ENCODE measurements around the gene SLC25A12.
"Not testable (repeated sequence)": the region's sequence is repeated elsewhere in the genome, so short reads cannot be mapped to it uniquely, and the experiment has no call there.

Gene SLC25A12

DNA sequence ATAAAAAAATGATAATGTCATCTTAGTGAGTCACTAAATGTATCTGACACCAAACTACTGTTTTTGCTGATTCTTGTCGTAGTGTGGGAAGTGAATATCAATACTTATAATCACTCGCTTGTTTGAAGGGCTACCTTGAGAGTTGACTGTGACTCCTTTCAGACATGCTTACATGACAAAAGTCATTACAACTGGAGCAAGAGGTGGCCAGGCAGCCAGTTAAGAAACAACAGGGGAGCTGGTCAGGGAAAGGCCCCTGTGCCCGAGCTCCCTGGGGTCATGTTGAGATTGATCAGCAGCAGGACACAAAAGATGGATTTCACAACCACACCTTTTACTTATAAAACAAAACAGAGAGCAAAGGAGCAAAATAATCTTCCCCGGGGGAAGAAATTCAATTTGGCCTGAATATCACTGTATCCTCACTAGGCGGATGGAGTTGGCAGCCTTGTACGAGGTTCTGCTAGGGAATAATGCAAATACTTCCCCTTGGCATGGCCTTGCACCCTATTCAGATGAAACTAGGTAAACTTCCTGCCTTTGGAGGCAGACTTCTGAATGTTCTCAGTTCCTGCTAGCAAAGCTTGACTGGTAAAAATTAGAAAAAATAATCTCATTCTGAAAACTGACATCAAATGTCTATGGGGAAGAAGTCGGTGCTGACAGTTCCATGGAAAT, 105.6 kb downstream of the SLC25A12 start:
- no peak for DNase-seq

DNA sequence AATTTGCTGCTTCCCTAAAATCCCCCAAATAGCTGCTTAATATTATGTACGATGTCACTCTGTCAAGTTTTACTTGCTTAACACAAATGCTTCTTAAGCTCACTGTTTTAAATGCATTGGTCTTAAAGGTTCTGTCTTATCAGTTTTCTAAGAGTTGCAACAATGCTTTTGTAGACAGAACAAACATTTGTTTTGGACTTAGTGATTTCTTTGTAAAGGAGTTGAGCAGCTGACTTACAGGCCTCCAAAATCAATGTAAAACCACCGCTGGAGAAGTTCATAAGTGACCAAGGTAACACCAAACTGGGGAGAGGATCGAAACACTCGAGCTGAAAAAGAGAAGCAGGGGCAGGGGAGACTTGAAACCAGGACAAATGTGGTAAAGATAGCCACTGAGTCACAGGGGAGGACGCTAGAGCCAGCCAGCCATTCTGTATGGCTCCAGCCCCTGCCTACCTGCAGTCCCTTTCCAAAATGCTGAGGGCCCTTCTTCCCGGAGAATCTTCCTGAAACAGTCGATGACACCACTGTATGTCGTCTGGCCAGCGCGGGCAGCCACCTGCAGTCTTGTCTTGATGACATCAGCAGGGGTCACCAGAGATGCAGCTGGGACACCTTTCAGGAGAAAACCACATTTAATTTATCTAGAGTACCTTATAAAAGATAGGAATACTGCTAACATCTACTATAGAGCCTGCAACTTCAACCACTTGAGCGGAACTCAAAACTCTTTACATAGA, 106.5 kb downstream of the SLC25A12 start:
- no peak for DNase-seq

DNA sequence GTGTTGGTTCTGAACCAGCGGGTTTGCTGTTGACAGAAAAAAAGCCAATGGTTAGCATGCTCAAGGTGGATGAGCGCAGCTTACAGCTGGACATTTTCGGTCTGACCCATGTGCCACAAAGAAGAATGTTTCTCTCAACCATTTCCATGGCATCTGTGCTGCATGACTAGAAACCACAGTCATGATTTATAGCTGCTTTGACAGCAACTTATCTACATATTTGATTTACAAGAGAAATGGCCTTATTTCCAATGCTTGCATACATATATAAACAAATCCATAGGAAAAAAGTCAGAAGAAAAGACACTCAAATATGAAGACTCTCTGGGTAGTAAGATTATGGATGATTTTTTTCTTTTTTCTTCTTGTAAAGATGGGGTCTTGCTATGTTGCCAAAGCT, 108.6 kb downstream of the SLC25A12 start:
- no peak for DNase-seq

DNA sequence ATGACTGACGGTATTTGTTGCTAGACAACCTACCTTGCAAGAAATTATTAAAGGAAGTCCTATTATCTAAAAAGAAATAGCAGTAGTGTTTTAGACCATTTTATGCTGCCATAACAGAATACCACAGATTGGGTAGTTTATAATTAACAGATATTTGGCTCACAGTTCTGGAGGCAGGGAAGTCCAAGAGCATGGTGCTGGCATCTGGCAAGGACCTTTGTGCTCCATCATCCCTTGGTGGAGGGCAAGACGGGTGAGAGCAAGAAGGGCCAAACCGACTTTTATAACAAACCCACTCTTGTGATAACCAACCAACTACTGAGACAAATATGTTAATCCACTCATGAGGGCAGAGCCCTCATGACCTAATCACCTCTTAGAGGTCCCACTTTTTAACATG, 115.5 kb downstream of the SLC25A12 start:
- no peak for DNase-seq

DNA sequence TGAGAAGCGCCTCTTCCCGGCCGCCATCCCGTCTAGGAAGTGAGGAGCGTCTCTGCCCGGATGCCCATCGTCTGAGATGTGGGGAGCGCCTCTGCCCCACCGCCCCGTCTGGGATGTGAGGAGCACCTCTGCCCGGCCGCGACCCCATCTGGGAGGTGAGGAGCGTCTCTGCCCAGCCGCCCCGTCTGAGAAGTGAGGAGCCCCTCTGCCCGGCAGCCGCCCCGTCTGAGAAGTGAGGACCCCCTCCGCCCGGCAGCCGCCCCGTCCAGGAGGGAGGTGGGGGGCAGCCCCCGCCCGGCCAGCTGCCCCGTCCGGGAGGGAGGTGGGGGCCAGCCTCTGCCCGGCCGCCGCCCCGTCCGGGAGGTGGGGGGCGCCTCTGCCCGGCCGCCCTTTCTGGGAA, 119.5 kb downstream of the SLC25A12 start:
- not testable (repeated sequence) for DNase-seq

DNA sequence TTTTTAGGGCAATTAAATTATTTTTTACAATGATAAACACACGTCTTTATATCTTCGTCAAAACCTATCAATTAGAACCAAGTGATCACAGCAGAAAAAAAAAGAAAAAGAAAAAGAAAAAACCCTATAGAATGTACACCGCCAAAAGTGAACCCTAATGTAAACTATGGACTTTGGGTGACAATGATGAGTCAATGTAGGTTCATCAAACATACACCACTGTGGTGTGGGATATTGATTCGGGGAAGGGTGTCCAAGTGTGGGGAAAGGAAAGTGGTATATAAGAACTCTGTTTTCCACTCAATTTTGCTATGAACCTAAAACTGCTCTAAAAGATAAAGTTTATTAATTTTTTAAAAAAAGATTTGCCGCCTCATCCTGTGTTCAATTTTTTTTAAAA, 121.7 kb downstream of the SLC25A12 start:
- no peak for DNase-seq

DNA sequence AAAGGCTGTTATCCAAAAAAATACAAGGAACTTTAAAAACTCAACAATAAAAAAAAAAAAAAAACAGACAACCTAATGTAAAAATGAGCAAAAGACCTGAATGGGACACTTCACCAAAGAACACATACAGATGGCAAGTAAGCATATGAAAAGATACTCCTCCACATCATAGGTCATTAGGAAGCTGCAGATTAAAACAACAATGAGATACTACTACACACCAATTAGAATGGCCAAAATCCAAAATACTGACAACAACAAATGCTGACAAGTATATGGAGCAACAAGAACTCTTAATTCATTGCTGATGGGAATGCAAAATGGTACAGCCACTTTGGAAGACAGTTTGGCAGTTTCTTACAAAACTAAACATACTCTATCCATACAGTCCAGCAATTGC, 122.6 kb downstream of the SLC25A12 start:
- DNase-seq = no peak

DNA sequence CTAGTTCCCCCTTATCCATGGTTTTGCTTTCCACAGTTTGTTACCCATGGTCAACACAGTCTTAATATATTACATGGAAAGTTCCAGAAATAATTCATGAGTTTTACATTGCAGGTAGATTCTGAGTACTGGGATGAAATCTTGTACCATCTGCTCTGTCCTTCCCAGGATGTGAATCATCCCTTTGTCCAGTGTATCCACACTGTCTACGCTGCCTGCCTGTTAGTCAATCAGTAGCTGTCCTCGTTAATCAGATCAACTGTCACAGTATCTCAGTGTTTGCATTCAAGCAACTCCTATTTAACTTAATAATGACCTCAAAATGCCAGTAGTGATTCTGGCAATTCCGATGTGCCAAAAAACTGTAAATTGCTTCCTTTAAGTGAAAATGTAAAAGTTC, 130.4 kb downstream of the SLC25A12 start:
- DNase-seq = no peak

DNA sequence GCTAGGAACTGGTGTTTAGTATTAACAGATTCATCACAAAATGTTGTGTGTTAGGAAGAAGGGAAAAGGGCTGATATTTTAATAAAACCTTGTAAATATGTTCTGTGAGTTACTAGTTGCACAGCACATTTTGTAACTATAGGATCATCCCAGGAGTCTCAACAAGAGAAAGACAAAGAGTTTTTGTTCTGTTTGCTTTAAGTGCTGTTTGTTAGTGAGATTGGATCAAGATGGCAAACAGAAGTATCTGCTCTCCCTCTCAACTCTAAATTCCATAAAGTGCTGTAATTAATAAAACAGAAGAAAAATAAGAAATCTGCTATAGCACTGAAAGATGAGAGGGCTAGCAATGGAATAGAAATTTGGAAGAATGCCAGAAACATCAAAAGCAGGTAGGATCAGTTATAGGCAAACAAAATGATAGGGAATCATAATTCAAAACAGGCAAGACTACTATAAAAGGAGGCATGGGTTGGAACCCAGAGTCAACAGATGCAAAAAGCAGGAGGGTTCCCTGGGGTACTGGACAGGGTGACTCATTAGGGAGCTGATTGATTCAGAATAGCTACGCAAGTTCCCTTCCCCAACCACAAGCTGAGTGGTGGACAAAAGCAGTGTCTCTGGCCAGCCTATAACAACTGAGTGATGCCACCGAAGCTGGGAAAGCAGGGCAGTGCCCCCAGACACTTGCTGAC, 131.0 kb downstream of the SLC25A12 start:
- DNase-seq = peak; percentile 58

DNA sequence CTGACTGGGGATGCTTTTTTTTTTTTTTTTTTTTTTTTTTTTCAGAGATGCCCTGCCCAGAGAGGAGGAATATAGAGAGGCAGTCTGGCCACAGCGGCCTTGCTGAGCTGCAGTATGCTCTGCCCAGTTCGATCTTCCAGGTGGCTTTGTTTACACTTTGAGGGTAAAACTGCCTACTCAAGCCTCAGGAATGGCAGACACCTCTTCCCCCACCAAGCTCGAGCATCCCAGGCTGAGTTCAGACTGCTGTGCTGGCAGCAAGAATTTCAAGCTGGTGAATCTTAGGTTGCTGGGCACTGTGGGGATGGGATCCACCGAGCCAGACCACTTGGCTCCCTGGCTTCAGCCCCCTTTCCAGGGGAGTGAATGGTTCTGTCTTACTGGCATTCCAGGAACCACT, 132.9 kb downstream of the SLC25A12 start:
- DNase-seq = not testable (repeated sequence)

DNA sequence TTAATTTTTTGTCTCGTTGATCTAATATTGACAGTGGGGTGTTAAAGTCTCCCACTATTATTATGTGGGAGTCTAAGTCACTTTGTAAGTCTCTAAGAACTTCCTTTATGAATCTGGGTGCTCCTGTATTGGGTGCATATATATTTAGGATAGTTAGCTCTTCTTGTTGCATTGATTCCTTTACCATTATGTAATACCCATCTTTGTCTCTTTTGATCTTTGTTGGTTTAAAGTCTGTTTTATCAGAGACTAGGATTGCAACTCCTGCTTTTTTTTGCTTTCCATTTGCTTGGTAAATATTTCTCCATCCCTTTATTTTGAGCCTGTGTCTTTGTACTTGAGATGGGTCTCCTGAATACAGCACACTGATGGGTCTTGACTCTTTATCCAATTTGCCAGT, 135.3 kb downstream of the SLC25A12 start:
- not testable (repeated sequence) for DNase-seq

DNA sequence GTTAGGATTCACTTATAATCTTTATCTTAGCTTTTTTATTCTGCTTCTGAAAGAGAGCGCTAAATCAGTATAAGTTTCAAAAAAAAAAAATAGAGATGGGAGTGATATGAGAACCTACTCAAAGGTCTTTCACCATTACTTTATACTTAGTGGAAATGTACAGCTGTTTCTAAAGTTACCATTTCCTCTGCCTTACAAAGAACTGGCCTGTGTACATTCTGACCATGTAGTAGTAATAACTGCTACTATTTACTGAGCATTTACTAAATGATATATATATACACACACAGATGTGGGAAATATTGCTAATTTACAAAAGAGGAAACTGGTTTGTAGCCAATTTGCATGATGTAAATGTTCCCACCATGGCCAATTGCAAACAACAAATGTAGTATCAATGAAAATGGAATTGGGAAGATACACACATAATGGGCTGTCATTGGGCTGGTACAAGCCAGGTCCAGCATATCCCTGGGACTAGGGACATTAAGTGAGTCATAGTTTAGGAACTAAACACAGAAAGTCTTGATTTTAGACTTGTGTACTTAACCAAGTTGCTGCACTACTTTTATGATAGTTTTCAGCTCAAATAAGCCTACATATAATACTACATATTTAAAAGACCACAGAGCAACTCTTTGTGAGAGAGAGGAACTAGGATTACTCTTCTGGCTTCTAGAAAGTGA, 139.6 kb downstream of the SLC25A12 start:
- no peak for DNase-seq

DNA sequence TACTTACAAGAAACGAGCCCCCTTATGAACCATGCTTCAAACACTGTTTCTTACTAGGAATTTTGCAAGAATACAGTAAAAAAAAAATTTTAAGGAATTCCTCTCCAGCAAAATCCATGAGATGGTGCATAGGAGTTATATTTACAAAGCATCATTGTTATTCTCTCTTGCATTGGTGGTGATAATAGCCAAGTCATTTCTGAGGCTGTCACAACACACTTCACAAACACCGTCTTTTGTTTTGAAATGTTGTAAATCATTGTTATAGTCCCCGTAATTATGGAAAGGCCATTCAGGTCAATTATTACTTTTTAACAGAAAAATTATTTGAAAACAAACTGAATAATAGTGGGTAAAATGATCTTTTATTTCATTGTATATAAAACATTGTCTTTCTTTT, 146.7 kb downstream of the SLC25A12 start:
- DNase-seq = no peak

DNA sequence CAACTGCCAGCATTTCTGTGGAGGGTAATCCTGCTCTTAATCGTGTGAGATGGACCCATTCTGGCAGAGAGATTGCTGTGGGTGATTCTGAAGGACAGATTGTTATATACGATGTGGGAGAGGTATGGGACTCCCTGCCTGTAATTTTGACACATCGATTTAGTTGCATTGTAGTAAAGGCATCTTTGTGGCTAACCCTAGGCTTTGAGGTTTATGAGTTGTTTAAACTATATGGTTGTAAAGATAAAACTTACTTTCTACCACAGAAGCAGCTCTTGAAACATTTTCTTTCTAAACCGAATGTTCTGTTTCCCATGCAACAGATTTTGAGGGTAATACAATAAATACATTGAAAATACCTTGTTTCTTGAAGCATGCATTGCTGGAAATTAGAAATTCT, 148.2 kb downstream of the SLC25A12 start:
- no peak for DNase-seq

DNA sequence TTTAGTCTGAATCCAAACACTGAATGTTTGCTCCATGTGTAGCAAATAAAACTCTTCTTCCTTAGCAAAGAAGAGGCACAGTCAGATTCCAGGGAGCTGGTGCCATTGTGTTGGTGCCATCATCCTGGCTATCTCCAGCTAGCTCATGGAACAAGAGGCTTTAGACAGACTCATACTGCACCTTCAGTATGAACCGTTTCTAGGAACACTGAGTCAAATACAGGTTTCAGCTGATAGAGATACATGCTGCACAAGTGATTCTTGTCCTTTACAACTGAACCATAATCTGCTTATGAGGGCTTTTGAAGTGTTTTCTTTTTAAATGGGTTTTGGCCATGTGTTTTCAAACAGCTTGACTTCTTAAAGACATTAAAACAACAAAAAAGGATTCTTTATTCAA, 148.9 kb downstream of the SLC25A12 start:
- no peak for DNase-seq

DNA sequence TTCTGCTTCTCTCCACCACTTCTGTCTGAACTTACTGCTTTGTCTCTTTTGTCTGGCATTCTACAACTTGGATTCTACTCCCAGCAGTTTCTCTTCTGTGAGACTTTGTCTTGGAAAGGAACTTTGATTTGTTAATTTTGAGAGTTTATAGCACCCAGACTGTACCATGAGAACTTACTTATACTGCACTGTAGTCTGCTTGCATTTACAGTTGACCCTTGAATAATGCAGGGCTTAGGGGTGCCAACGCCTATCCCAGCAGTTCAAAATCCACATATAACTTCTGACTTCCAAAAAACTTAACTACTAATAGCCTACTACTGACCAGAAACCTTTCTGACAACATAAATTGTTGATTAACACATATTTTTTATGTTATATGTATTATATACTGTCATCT, 151.3 kb downstream of the SLC25A12 start:
- no peak for DNase-seq

DNA sequence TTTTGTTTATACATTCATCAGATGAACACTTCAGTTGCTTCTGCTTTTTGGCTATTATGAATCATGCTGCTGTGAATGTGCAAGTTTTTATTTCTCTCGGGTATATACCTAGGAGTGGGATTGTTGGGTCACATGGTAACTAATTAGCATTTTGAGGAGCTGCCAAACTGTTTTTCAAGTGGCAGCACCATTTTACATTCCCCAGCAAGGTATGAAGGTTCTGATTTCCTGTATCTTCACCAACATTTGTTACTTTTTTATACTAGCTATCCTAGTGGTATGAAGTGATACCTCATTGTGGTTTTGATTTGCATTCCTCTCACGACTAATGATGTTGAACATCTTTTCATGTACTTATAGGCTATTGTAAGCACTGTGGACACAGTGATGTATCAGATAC, 152.9 kb downstream of the SLC25A12 start:
- DNase-seq = no peak

DNA sequence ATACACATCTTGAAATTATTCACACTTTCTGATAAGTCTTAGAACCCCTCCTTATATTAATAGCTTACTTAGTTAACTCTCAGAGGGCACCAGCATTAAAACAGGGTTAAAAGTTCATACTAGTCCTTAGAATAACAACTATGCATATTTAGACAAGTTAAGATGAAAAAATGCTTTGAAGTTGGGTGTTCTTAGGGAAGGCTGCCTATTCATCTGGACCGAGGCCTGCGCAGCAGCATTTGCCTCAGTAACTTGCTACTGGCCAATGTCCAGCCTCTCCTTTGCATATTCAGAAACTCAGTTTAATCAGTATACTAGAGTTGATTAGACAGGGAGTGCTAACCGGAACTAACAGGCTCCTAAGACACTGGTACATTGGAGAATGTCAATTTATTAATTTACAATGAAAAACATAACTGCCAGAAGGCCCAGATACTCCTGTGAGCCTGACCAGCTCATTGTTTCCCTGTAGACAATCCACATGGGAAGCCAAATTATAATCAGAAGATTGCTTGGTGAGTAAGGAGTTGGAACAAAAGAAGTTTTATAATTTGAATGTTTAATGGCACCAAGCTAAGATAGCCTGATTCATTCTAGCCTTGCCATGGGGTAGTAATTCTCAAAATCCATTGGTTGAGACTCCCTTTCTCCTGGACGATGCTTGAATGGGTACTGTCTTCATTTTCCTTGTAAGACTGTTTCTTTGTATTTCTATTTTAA, 157.9 kb downstream of the SLC25A12 start:
- no peak for DNase-seq
